ENCODE results near the gene SGPL1.

- no peak for TF ChIP-seq POLR2A (IDR thresholded peaks at IDR 0.05; ENCODE audit: low read length)
- no peak for TF ChIP-seq GATA1 (IDR thresholded peaks at IDR 0.05; ENCODE audit: low read depth, low read length)
Observed at GRCh38 chr10:70770001-70770400, 45.7 kb upstream of the SGPL1 start.
